HG03139 (cell line): ENCODE data around the gene PCED1B.
A peak's percentile ranks its signal among the peaks of the same experiment; 100 is the strongest.
"Not testable (repeated sequence)": the region's sequence is repeated elsewhere in the genome, so short reads cannot be mapped to it uniquely, and the experiment has no call there.

Source experiments
- ATAC-seq: cut with Tn5 transposase; IDR thresholded peaks from one replicate; pipeline ENCODE4 v1.9.1; 2021; ENCODE audit not compliant: unreplicated experiment

The PCED1B gene, protein sequence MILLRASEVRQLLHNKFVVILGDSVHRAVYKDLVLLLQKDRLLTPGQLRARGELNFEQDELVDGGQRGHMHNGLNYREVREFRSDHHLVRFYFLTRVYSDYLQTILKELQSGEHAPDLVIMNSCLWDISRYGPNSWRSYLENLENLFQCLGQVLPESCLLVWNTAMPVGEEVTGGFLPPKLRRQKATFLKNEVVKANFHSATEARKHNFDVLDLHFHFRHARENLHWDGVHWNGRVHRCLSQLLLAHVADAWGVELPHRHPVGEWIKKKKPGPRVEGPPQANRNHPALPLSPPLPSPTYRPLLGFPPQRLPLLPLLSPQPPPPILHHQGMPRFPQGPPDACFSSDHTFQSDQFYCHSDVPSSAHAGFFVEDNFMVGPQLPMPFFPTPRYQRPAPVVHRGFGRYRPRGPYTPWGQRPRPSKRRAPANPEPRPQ

DNA sequence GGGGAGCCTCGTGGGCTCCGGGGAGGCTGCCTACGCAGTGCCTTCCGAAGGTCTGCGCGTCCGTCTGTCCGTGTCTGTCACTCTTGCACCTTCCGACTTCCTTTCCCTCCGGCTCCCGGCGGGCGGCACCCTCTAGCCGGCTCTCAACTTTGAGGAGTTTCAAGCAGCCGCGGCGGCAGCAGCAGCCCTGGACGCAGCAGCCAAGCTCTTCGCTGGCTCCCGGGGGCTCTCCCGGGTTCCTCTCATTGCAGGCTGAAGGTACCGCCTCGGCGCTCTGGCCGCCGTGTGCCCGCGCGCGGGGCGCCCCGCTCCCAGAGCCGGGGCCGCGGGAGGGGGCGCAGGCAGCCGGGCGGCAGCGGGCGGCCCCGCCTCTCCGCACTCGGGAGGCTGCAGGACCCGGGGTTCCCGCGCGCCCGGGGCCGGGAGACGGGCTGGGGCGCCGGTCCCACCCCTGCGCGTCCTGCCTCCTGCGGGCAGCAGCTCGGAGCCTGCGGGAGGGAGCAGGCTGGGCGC lies at the start of gene PCED1B, which contains the start of gene AMIGO2:
TSS of gene PCED1B (plus strand) at position 154 of the 513 bp plus-strand sequence. CDS start 155,443 bp downstream, outside the sequence.
TSS of gene AMIGO2 (minus strand) at position 492 of the 513 bp plus-strand sequence. CDS start 957 bp downstream, outside the sequence.
- peak; percentile 47 for ATAC-seq

DNA sequence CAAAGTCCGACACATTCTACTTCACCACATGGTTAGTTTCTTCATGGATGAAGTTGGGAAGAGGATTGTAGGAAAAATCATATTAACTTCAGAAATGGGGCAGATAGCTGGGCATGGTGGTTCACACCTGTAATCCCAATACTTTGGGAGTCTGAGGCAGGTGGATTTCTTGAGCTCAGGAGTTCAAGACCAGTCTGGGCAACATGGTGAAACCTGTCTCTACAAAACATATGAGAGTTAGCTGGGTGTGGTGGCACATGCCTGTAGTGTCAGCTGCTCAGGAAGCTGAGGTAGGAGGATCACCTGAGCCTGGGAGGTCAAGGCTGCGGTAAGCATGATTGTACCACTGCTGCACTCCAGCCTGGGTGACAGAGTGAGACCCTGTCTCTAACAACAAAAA lies 49.5 kb upstream of the PCED1B start:
- ATAC-seq = no peak

DNA sequence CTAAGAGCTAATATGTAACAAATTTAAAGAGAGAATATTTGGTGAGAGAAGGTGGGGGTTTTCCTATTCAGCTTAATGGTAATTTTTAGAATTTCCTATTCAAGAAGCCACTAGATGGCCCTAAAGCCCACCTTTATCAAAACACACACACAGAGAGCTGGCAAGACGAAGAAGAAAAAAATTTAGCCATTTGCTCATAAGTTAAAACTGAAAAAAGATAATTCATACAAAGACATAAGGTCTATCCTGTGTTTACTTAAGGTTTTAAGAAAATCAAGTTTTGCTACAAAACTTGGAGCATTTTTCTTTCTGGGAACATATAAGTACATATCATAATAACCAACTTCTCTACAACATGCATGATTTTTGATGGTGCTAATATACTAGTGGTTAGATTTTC lies 46.8 kb upstream of the PCED1B start:
- ATAC-seq = no peak

DNA sequence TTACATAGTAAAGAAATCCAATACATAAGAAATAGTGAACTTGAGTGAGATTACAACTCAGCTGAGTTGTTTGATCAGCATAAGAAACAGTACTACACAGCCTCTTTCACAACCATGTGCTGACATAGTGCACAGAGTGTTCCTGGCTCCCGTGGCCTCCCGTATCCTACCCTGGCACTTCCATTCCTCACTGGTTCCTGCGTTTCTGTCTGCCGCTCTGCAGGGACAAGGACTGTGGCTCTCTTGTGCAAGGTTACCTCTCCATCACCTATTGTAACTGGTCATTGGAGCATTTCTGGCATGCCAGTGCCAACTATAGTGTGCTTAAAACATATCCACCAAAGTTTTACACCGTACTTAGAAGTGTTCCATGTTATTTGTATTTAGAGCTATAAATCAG lies 46.3 kb upstream of the PCED1B start:
- no peak for ATAC-seq

DNA sequence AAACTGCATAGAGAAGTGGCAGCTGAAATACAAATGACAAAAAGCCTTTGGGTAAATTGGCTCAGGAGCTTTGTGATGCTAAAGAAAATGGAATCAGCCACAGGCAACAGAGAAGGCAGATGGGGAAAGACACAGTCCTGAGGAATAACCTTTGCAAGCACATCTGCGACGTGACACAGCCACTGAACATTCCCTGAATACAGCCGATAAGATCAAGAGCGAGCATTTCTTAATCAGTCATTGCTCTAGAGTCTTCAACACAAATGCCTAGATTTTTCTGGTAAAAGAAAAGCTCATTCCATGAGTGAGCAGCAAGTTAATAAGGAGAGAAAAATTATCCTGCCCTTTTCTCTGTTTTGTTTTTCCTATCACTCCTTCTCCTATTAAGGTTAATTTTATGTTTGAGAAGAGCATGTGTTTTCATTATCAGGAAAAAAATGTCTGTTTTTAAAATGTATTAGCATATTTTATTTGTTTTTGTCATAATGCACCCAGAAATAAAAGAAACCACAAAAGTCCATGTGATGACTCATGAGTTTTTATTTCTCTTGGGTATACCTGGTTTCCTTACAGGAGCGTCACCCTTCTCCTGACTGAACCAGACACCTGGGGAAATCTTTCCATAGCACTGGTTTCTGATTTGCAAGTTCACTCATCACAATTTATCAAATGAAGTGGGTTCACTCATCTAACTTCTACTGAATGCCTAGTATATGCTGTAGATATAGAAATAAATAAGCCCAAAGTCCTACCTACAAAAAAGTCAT lies 45.4 kb upstream of the PCED1B start:
- ATAC-seq = no peak

DNA sequence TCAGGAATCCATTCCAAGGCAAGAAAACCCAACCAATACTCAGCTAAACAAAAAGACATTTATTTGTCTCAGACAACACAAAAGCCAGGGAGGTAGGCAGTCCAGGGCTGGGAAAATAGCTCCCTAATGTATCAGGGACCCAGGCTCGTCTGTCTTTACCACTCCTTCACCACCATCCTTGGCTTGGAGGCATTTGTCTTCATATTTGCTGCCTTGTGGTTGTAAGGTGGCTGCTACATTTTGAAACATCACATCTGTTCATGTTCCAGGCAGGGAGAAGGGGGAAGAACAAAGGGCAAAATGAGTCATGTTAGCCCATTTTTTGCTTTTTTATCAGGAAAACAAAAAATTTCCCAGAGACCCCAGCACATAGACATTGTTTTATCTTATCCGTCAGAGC lies 44.8 kb upstream of the PCED1B start:
- ATAC-seq = no peak

DNA sequence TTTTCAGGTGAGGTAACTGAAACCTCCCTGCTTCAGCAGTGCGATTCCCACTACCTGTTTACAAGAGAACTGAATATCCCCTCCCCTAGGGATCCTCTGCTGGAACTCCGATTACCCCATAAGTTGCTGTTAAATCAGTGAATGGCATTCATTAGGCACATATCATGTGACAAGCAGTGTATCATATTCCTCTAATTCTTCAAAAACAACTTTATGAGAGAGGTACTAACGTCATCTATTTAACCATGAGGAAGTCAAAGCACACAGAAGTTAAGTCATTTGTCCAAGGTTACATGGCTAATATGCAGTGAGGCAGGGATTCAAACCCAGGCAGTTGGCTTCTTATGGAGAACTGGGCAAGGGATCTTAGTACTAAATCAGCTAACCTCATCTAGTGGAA lies 43.9 kb upstream of the PCED1B start:
- no peak for ATAC-seq

DNA sequence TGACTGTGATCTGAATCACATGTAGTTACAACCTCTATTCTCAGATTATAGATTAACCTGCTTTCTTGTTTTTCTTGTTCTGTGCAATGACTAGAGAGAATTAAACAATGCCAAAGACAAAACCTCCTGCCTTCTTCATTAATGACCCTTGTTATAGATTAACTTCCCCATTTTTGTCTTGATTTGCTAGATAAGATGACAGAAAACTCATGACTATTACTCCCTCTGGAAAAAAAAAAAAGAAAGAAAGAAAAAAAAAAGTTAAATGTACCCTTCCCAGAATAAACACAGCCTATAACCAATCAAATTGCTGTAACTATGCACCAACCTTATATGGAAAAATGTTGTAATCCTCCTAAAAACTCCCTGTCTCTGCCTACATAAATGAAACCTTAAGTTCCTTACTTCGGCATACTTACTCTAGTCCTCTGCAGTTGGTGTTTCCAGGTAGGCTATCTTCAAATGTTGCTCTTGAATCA lies 41.1 kb upstream of the PCED1B start:
- no peak for ATAC-seq

DNA sequence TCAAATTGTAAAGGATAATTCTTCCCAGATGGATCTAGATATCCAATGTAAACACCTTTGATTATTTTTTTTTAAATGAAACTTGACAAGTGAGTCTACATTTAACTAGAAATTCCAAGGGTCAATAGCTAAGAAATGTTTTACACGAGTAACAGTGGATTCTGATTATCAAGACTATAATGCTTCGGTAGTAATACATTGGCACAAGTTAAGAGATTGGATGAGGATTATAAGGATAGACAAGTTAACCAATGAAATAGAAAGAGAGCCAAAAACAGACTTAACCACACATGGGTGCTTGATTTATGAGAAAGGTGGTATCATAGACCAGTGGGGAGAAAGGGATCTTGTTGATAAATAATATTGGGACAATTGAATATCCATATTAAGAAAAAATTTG lies 40.3 kb upstream of the PCED1B start:
- no peak for ATAC-seq

DNA sequence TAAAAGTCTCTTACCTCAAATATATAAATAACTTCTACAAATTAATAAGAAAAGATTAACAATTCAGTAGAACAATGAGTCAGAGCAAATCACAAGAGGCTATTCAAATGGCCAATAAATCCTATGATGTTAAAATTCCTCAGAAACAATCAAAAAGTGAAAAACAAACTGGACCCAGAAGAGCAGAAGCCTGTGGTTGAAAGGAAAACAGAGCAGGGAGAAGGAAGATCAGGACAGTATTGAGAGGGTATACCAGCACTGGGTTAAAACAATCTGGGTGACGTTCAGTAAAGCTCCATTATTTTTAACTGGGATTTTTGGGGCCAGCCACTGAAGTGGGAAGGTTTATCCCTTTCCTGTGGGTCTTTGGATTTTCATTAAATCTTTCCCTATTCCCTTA lies 39.7 kb upstream of the PCED1B start:
- no peak for ATAC-seq

DNA sequence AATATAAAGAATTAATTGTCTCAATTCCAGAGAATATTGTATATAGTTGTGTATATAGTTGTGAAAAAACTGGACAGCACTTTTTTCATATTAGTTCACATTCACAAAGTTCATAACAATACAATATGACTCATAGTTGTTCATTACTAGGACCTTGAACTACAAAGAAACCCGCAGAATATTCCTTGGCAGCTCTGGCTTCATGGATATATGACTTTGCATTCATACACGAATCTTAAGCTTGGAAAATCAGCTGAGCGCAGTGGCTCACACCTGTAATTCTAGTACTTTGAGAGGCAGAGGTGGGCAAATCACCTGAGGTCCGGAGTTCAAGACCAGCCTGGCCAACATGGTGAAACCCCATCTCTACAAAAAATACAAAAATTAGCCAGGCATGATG lies 38.1 kb upstream of the PCED1B start:
- no peak for ATAC-seq

DNA sequence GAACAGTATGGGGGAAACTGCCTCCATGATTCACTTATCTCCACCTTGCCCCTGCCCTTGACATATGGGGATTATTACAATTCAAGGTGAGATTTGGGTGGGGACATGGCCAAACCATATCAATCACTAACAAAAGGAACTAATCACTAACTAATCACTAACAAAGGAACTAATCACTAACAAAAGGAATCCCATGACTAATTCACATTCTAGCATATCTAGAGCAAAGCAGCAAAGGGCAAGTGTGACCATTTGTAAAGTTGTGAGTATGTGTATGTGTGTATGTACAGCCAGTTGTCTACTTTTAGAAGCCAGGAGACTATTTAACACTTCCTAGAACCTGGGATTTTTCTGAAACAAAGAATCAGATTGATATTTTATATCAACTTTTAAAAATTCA lies 30.9 kb upstream of the PCED1B start:
- no peak for ATAC-seq

DNA sequence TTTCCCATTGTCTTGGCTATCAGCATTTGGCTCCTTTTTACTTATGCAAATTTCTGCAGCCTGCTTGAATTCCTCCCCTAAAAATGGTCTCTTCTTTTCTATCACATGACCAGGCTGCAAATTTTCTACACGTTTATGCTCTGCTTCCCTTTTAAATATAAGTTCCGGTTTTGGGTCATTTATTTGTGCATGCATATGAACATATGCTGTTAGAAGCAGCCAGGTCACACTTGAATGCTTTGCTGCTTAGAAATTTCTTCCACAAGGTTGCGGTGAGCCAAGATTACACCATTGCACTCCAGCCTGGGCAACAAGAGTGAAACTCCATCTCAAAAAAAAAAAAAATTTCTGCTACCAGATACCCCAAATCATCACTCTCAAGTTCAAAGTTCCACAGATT lies 28.1 kb upstream of the PCED1B start:
- not testable (repeated sequence) for ATAC-seq

DNA sequence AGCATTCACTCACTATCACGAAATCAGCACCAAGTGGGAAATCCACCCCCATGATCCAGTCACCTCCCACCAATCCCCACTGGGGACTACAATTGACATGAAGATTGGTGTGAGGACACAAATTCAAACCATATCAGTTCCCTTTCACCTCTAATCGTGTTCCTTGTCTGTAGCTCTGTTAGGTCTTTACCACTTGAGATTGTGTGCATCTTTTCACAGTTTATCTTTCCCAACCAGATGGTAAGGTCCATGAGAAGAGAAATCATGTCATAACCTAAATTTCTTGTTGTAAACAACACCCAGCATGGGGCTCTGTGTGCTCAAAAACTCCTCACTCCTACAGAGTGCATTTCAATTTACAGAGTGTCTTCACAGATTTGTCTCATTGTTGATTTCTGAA lies 27.1 kb upstream of the PCED1B start:
- ATAC-seq = no peak

DNA sequence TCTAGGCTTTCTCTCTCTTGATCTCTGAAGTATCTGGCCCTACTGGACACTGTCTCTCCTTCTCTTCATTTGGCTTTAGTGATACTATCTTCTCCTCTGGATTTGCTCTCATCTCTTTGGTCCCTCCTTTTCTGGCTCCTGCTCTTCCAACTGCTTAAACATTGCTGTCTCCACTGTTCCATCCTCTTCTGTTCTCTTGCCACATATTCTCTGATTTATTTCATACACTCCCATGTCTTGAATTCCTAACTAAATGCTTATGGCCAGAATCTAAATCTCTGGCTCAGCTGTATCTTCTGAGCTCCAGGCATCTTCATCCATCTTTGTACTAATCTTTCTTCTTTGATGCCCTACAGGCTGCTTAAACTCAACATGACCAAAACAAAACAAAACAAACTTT lies 25.5 kb upstream of the PCED1B start:
- no peak for ATAC-seq

DNA sequence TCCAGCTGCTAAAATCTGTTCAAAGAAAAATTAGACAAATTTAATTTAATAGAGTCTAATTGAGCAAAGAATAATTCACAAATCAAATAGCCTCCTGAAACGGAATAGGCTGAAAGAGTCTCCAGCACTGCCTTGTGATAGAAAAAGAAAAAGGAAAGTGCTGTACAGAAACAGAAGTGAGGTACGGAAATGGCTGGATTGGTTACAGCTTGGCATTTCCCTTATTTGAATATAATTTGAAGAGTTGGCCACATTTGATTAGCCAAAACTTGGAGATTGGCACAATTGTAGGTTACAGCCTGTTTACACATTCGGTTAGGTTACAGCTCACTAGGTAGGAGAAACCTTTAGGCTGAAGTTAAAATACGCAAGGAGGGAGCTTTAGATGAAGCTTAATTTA lies 24.8 kb upstream of the PCED1B start:
- no peak for ATAC-seq

DNA sequence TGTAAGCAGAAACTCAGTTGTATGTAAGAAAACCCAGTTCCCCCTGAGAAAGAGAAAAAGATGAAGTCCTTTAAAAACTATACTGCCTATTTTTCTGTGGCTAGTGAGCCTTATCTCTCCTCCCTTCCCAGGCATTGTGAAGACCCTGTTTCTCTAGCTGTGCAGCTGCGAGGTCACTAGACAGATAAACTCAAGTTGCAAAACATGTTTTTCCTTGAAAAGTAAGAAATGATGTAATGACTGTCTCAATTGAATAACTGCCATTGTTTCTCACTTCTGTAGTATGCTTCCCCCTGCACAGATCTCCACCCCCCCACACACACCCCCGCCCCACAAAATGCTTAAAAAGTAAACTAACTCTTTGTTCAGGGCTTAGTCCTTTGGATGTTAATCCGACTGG lies 23.6 kb upstream of the PCED1B start:
- not testable (repeated sequence) for ATAC-seq

DNA sequence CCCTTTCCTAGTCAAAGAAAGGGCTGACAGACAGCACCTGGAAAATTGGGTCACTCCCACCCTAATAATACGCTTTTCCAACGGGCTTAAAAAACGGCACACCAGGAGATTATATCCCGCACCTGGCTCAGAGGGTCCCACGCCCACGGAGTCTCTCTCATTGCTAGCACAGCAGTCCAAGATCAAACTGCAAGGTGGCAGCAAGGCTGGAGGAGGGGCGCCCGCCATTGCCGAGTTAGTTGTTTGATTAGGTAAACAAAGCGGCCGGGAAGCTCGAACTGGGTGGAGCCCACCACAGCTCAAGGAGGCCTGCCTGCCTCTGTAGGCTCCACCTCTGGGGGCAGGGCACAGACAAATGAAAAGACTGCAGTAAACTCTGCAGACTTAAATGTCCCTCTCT lies 22.5 kb upstream of the PCED1B start:
- not testable (repeated sequence) for ATAC-seq

DNA sequence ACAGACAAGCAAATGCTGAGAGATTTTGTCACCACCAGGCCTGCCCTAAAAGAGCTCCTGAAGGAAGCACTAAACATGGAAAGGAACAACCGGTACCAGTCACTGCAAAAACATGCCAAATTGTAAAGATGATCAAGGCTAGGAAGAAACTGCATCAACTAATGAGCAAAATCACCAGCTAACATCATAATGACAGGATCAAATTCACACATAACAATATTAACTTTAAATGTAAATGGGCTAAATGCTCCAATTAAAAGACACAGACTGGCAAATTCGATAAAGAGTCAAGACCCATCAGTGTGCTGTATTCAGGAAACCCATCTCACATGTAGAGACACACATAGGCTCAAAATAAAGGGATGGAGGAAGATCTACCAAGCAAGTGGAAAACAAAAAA lies 20.8 kb upstream of the PCED1B start:
- not testable (repeated sequence) for ATAC-seq

DNA sequence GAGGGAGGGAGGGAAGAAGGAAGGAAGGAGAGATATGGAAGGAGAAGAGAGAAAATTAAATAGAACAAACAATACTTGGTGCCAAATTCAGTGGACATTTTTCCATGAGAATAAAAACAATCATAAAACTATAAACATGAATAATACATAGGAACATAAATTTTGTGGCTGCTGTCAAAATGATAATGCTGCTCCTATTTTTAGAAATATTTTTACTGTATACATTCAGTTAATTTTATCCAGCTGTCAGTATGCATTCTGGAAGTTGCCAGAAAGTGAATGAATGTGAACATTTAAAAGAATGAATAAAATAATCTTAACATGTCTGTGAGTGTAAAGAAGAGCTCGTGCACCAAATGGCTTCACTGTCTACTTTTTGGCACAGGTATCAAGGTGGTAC lies 13.9 kb upstream of the PCED1B start:
- ATAC-seq = no peak

DNA sequence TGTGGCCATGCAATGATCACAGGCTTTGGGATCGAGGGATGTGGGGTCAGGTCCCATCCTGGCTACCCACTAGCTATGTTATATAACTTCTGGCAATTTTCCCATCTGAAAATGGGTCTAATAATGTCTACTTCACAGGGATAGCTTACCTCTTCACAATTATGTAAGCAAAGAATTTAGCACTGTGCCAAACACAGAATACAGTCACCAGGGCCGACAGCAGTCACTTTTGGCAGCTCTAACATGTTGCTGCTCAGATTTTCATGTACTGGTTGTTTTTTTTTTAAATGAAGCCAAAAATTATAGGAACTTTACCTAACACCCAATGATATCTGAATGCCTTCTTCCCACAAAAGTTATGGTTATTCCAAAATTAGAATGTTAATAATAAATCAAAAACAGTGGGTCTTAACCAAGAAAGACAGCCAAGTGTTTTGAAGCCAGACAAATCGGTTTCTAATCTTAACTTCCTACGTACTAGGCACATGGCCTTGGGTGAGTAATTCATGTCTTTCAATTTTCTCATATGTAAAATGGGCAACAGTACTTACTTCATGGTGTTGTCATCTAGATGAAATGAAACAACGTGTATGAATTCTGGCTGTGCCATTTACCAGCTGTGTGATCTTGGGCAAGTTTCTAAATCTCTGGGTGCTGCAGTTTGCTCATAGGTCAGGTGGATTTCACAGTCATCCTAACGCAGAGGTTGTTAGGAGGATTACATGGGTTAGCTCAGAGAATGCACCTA lies 13.0 kb upstream of the PCED1B start:
- ATAC-seq = no peak
